Caco-2 (cell line): ENCODE measurements around the gene MMD. TPM values are rescaled to one million over a fixed set of nuclear protein-coding genes. Genes with fewer than 3 reads are reported as not detected.
"Not testable (repeated sequence)": the region's sequence is repeated elsewhere in the genome, so short reads cannot be mapped to it uniquely, and the experiment has no call there.

Source experiments
- BruUV-seq: library from RNA; stranded (reverse); fragments of 400-500 nt; replicated peaks from 2 replicates; lab custom pipeline; 2021; lab: Mats Ljungman, UMichigan
- CTCF ChIA-PET: fragments of 300-600 bp; sonication (Branson Sonifier 250); formaldehyde crosslinking; loops from one replicate; lab custom pipeline; 2022; ENCODE audit warnings: antibody characterized with exemption; lab: Charles Lee
- POLR2A ChIA-PET: fragments of 300-600 bp; sonication (Branson Sonifier 250); formaldehyde crosslinking; loops from one replicate; lab custom pipeline; 2022; ENCODE audit warnings: antibody characterized with exemption; lab: Charles Lee
- DNase-seq, 2 experiments: peaks; one replicate each; pipeline versions ENCODE4 v3.0.0 to v3.0.0-alpha.2; 2020 to 2022
- H3K27me3 ChIP-seq: replicated peaks from 2 replicates; pipeline ENCODE4 v1.6.0; 2011; ENCODE audit warnings: low read length; ENCODE audit not compliant: control insufficient read depth, insufficient read depth
- H3K36me3 ChIP-seq: 2 replicates; pipeline ENCODE4 v1.5.1; 2011; ENCODE audit warnings: low read length; ENCODE audit not compliant: control insufficient read depth, insufficient read depth
- H3K4me1 ChIP-seq: fragments of 250-450 bp; sonication (Bioruptor Pico); 2 replicates; pipeline ENCODE4 v1.5.1; 2020; ENCODE audit warnings: mild to moderate bottlenecking
- H3K4me3 ChIP-seq: 2 replicates; pipeline ENCODE4 v1.5.1; 2011; ENCODE audit warnings: low read depth, mild to moderate bottlenecking, control low read depth, low read length
- H3K9me3 ChIP-seq: fragments of 250-450 bp; sonication (Bioruptor Pico); 2 replicates; pipeline ENCODE4 v1.5.1; 2020; ENCODE audit warnings: mild to moderate bottlenecking, moderate library complexity
- H3K27ac Mint-ChIP-seq: one replicate; pipeline ENCODE4 v1.8.0; 2022; ENCODE audit warnings: mixed read lengths; ENCODE audit not compliant: unreplicated experiment
- H3K27me3 Mint-ChIP-seq: one replicate; pipeline ENCODE4 v1.8.0; 2022; ENCODE audit warnings: mixed read lengths; ENCODE audit not compliant: insufficient read depth, unreplicated experiment
- H3K36me3 Mint-ChIP-seq: one replicate; pipeline ENCODE4 v1.8.0; 2022; ENCODE audit warnings: mild to moderate bottlenecking, mixed read lengths; ENCODE audit not compliant: insufficient read depth, unreplicated experiment
- H3K4me1 Mint-ChIP-seq: one replicate; pipeline ENCODE4 v1.8.0; 2022; ENCODE audit warnings: low read depth, mixed read lengths; ENCODE audit not compliant: unreplicated experiment
- H3K4me3 Mint-ChIP-seq: one replicate; pipeline ENCODE4 v1.8.0; 2022; ENCODE audit warnings: mild to moderate bottlenecking, moderate library complexity, mixed read lengths; ENCODE audit not compliant: unreplicated experiment
- H3K9me3 Mint-ChIP-seq: one replicate; pipeline ENCODE4 v1.8.0; 2022; ENCODE audit warnings: mixed read lengths; ENCODE audit not compliant: unreplicated experiment
- CTCF ChIP-seq, 2 experiments: fragments of 200-600 bp in 1 of 2; IDR thresholded peaks; 1 replicate in 1 of 2; 2 replicates in 1 of 2; pipeline versions ENCODE4 v1.5.1 to v1.8.0; 2011 to 2022; ENCODE audit warnings: antibody characterized with exemption in 1 of 2, control low read depth in 1 of 2, inconsistent platforms in 1 of 2, low read depth in 1 of 2, low read length in 1 of 2, mild to moderate bottlenecking in 1 of 2, moderate library complexity in 1 of 2; ENCODE audit not compliant: insufficient read depth in 1 of 2, severe bottlenecking in 1 of 2, unreplicated experiment in 1 of 2
- intact Hi-C: fragments of 100-400 bp; cut with micrococcal nuclease; formaldehyde crosslinking; loops from one replicate; pipeline ENCODE4 v1.10.0; 2022; ENCODE audit not compliant: unreplicated experiment
- total RNA-seq: library from RNA; stranded (reverse); gene quantifications from 2 replicates; pipeline ENCODE4 v1.2.3, GENCODE V29; 2022

The MMD gene
- total RNA-seq, 1 experiment from 2014 or later: 38.6 TPM

GRCh38 chr17:55448681-55449080 is 27.0 kb upstream of the MMD start:
- no peak overlapping the region for H3K4me3 ChIP-seq
- H3K9me3 ChIP-seq: no peaks in the 10 kb centered on the region
- Mint-ChIP-seq H3K27me3 (no peaks in the 10 kb centered on the region), H3K9me3 (peaks cover 9% of the 10 kb centered on the region), H3K36me3 (peaks cover 7% of the 10 kb centered on the region), H3K4me1 (peaks cover 66% of the 10 kb centered on the region), H3K27ac (peak overlapping the region; percentile 59), H3K4me3 (no peak overlapping the region)
- ChIA-PET POLR2A (no interaction called here), CTCF (no interaction called here)
- no peaks in the 10 kb centered on the region for H3K27me3 ChIP-seq
- H3K4me1 ChIP-seq: peaks cover 82% of the 10 kb centered on the region
- no TSS peak for BruUV-seq
- peak in 1 of 2 experiments; percentile 25 for DNase-seq
- no peak for TF ChIP-seq CTCF (IDR thresholded peaks at IDR 0.05; ENCODE audit: insufficient read depth in 1 of 2, low read depth in 1 of 2, low read length in 1 of 2, severe bottlenecking in 1 of 2, unreplicated experiment in 1 of 2)
- intact Hi-C loops: no loop called here
- no peaks in the 10 kb centered on the region for H3K36me3 ChIP-seq

- H3K4me1 Mint-ChIP-seq: peaks cover 61% of the 10 kb centered on the region
- ChIA-PET POLR2A (interaction anchor here (0.7 to 1.8 kb wide), 5 partner anchors 13 to 181 kb away, joined by 3 to 16 read pairs (median 5); partner anchors contain the start of gene MMD), CTCF (interaction anchor here (0.8 to 1.6 kb wide), 4 partner anchors 8 to 90 kb away, joined by 3 to 9 read pairs (median 6); no protein-coding TSS in a partner anchor)
- H3K36me3 ChIP-seq: no peaks in the 10 kb centered on the region
- H3K36me3 Mint-ChIP-seq: peaks cover 7% of the 10 kb centered on the region
- peaks cover 88% of the 10 kb centered on the region for H3K4me1 ChIP-seq
- BruUV-seq: no TSS peak
- peak overlapping the region; percentile 78 for H3K27ac Mint-ChIP-seq
- TF ChIP-seq CTCF (IDR thresholded peaks at IDR 0.05; ENCODE audit: insufficient read depth in 1 of 2, low read depth in 1 of 2, low read length in 1 of 2, severe bottlenecking in 1 of 2, unreplicated experiment in 1 of 2): no peak
- no peaks in the 10 kb centered on the region for H3K9me3 ChIP-seq
- H3K27me3 ChIP-seq: no peaks in the 10 kb centered on the region
- no peak overlapping the region for H3K4me3 ChIP-seq
- DNase-seq: peak; percentile 55 to 68
- intact Hi-C loops: loop anchor here (1.0 kb wide), 2 partner anchors 9 to 13 kb away; no protein-coding TSS in a partner anchor
- peaks cover 9% of the 10 kb centered on the region for H3K9me3 Mint-ChIP-seq
- H3K27me3 Mint-ChIP-seq: no peaks in the 10 kb centered on the region
- H3K4me3 Mint-ChIP-seq: no peak overlapping the region
Observed at GRCh38 chr17:55446581-55447205, 25.1 kb upstream of the MMD start.

- H3K4me3 Mint-ChIP-seq, H3K36me3 ChIP-seq, H3K27me3 Mint-ChIP-seq, H3K36me3 Mint-ChIP-seq, H3K9me3 ChIP-seq, H3K9me3 Mint-ChIP-seq, H3K27me3 ChIP-seq, DNase-seq, H3K4me3 ChIP-seq: not testable (repeated sequence)
- H3K4me1 Mint-ChIP-seq: peaks cover 55% of the 10 kb centered on the region
- H3K4me1 ChIP-seq: peaks cover 81% of the 10 kb centered on the region
- BruUV-seq: TSS peak; percentile 53
- ChIA-PET POLR2A (interaction anchor here (0.9 to 1.8 kb wide), 3 partner anchors 13 to 28 kb away, joined by 5 to 16 read pairs (median 6); partner anchors contain the start of gene MMD), CTCF (interaction anchor here (1.6 kb wide), 1 partner anchor 9 kb away, joined by 9 read pairs; no protein-coding TSS in a partner anchor)
- peak overlapping the region; percentile 78 for H3K27ac Mint-ChIP-seq
- intact Hi-C loops: loop anchor here (1.0 kb wide), 2 partner anchors 9 to 13 kb away; no protein-coding TSS in a partner anchor
Observed at GRCh38 chr17:55446004-55446403, 24.4 kb upstream of the MMD start.
